Measurements from ENCODE around the gene CNPPD1.

DNA sequence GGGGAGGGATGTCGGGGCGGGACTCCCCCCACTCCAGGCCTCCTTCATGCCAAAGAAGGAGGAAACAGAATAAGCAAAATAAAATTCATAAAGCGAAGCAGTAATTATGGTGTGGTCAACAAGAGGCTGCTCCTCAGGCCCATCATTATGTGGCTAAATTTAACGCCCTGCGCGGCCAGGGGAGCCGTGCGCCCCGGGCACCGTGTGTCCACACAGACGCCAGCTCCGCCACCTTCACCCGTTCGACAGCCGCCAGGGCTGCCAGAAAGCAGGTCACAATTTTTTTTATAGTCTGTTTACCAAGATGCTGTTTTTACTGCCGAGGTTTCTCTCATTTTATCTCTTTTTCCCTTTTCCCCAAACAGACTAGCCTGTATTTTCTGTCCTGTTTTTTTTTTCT, 47.1 kb downstream of the CNPPD1 start:
- TF ChIP-seq TAF1 (IDR thresholded peaks at IDR 0.05; ENCODE audit: low read depth, low read length) (no peak), POLR2AphosphoS5 (IDR thresholded peaks at IDR 0.05; ENCODE audit: low read depth, low read length) (no peak), POLR2A (IDR thresholded peaks at IDR 0.05; ENCODE audit: low read depth, low read length) (no peak), SPI1 (IDR thresholded peaks at IDR 0.05; ENCODE audit: low read depth, low read length) (no peak), PAX5 (IDR thresholded peaks at IDR 0.05; ENCODE audit: insufficient read depth, low read length, severe bottlenecking) (no peak)

Measured in GM12891 (cell line).